DMS153 treated with DMSO at 0.1 percent for 48 hours (cell line): Measurements from ENCODE around the gene EEIG1.

ENCODE experiments used
- DNase-seq: peaks from one replicate; lab custom pipeline; 2025; ENCODE audit not compliant: unreplicated experiment; lab: John Stamatoyannopoulos, UW

The EEIG1 gene

DNA sequence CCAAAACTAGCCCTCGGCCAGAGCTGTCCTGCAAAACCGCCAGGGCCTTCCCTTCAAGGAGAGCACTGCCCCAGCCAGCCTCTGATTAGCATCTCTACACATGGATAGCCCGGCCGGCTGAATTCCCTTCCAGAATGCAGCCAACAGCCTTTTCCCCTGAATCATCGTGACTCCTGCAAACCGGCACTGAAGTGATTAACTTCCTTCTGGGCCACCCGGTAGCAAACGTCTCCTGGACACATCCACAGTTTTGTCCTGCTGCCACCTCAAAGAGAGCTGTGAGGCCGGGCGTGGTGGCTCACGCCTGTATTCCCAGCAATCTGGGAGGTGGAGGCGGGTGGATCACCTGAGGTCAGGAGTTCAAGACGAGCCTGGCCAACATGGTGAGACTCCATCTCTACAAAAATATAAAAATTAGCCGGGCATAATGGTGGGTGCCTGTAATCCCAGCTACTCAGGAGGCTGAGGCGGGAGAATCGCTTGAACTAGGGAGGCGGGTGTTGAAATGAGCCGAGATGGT, 21.1 kb upstream of the EEIG1 start:
- DNase-seq: no peak

DNA sequence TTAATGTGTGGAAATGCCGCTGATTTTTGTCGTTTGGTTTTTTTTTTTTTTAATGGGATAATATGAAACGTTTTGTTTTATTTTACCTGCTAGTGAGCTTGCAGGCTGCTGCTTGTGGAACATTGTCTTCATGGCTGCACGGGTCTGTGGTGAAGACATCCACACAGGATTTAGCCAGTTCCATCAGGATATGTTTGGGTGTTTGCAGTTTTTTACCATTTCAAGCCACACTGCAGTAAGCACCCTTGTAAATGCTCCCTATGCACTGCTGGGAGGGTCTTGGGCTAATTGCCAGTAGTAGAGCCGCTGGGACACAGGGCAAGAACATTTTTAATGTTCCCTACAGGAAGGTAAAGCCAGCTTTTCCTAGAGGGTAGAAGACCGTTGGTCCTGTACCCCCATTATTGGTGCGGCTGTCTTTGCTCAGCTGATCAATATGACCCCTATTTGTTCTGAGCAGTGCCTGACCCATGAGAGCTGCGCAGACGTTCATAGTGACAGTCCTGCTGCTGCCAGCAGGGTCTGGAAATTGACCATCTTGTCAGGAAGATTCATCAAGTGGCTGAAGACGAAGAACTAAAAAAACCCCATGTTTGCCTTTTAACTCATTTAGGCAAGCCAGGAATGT, 20.5 kb upstream of the EEIG1 start:
- DNase-seq: no peak

DNA sequence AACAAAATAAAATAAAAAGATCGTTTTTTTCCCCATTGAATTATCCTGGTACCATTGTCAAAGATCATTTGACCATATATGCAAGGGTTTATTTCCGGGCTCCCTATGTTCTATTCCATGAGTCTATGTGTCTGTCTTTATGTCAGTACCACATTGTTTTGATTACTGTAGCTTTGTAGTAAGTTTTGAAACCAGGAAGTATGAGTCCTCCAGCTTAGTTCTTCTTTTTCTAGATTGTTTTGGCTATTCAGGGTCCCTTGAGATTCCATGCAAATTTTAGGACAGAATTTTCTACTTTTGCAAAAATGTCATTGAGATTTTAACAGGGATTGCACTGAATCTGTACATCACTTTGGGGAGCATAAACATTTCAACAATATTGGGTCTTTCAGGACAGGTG, 18.7 kb upstream of the EEIG1 start:
- DNase-seq: no peak

DNA sequence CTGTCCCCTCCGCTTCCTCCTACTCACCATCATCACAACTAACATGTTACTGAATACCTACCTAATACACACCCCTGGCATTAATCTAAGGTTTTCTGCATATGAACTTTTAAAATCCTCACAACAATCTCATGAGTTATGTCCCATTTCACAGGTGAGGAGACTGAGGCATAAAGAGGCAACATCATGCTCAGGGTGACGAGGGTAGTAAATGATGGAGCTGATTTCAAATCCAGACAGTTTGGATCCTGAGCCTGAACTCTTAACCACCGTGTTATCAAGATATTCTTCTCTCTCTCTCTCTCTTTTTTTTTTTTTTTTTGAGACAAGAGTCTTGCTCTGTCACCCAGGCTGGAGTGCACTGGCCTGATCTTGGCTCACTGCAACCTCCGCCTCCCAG, 12.9 kb upstream of the EEIG1 start:
- DNase-seq: no peak

DNA sequence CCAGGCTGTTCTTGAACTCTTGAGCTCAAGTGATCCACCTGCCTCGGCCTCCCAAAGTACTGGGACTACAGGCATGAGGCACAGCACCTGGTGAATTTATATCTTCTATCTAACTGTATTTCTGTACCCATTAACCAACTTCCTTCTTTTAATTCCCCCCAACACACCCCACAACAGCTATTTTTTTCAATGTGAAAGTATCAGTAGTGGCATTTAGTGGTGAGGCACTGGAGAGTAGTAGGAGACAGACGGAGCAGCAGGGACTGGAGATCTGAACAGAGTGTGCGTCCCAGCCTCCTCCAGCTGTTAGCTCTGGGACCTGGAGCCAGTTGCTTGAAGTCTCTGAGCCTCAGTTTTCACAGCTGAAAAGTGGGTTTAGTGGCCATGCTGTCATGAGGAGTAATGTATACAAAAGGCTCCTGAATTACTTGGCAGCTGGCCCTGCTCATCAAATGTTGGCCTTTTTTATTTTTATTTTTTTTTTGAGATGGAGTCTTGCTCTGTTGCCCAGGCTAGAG, 11.0 kb upstream of the EEIG1 start:
- DNase-seq: no peak

DNA sequence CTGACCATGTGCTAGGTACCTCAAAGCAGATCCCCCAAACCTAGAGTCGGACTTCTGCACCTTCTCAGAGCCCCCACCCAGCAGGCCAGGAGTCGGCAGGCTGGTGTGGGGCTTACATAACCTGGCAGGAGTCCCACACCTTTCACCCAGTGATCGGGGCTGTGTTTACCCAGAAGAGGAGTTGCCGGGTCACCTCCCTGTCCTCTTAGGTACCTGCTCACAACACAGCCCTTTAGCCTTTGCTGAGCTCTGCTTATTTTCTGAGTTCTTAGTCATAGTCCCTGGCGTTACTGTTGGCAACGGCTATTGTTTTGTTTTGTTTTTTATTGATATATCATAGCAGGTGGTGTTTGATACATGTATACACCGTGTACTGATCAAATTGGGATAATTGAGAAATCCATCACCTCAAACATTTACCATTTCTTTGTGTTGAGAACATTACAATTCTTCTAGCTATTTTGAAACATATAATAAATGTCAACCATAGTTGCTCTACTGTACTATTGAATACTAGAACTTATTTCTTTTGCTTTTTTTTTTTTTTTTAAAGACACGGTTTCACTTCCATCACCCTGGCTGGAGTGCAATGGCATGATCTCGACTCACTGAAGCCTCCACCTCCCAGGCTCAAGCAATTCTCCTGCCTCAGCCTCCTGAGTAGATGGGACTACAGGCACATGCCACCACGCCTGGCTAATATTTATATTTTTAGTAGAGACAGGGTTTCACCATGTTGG, 10.4 kb upstream of the EEIG1 start:
- peak; percentile 81 for DNase-seq

DNA sequence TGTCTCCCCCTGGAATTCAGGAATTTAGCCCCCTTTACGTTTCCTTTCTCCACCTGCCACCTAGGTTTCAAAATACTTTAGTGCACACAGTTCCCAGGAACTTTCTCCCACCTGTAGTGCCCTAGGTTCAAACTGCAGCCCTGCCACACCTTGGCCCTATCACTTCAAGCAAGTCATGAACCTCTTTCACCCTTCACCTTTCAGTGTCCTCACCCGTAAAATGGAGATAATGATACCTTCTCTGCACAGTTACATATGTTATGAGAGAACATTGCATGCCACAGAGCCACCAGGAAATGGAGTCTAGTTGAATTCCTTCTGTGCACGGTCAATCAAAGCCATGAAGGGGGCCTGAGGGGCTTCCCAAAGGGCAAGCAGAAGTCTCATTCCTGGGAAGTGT, 9.8 kb upstream of the EEIG1 start:
- DNase-seq: no peak

DNA sequence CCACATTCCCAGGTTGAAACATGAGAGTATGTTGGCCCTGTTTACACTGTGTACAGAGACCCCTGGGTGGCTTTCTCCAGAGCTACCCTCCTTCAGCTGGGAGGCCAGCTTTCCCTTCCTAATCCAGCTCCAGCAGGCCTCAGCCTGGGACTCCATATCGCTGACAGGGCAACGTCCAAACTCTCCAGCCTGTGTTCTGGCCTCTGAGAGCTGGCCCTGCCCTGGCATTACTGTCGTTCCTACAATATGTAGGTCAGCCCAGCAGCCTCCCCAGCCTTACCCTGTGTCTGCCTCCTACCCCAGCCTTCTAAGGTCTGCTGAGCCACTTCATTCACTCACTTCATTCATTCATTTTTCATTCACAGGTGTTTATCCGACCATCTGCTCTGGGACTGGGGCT, 8.3 kb upstream of the EEIG1 start:
- no peak for DNase-seq

DNA sequence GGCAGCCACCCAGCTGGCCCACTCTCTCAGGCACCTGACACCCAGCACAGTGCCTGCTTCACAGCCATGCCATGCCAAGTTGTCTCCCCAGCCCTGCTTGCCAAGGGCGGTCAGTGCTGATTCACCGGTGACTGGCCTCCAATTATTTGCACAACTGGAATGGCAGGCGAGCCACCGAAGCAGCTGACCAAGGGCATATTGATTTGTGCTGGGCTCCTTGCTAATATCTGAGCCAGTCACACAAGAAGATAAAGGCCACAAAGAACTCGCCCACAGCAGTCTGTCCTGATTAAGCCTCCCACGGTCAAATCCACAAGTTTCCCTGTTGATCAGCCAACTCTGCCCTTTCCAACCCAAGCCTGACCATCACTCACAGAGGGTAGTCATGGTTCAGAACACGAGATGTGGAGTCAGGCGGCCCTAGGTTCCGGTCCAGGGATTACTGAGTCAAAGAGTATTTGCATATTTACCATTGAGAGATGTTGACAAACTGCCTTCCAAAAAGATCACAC, 6.4 kb upstream of the EEIG1 start:
- DNase-seq: no peak

DNA sequence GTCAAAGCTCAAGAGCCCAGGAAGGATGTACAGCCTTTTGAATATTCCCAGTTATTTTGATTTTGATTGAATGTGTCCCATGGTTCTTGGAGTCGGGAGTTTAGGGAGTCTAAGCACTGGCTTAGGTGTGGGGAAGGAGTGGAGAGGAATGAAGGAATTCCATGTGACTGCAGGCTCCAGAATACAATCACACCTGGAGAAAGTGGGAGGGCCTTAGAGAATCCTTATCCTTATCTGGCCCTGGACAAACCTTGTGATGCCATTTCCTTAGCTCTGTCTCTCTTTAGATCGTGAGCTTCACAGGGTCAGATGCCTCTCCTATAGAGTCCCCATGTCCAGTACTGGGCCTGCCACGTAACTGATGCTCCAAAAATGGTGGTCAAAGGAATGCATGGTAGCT, 4.2 kb upstream of the EEIG1 start:
- no peak for DNase-seq

DNA sequence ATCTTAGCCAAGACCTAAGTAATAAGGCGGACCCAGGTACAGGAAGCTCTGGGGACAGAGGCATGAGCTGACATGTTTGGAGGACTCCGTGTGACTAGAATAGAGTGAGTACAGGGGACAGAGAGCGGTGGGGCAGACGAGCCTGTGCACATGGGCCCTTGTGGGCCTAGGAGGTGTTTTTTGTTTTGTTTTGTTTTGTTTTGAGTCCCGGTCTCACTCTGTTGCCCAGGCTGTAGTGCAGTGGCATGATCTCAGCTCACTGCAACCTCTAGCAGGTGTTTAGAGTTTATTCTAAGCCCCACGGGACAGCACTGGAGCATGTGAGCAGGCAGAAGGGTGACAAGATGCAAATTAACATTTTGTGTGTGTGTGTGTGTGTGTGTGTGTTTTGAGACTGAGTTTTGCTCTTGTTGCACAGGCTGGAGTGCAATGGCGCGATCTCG, 3.1 kb upstream of the EEIG1 start:
- no peak for DNase-seq

DNA sequence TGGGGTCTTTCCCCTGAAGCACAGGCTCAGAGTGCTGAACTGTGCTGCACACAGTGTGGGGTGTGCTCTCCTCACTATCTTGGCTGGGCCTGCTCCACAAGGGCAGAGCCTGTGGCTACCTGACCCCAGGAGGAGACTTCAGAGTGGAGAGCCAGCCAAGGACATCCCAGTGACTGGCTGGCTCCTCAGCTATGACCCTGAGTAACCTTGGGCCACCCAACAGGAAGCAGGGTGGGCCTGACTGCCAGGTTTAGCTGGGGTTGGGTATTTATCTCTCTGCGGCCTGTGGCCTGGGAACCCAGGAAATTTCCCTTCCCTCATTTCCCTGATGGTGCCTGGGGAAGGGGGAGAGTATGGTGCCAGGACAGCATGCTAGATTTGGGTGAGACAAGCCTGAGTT, 2.1 kb upstream of the EEIG1 start:
- DNase-seq: no peak

DNA sequence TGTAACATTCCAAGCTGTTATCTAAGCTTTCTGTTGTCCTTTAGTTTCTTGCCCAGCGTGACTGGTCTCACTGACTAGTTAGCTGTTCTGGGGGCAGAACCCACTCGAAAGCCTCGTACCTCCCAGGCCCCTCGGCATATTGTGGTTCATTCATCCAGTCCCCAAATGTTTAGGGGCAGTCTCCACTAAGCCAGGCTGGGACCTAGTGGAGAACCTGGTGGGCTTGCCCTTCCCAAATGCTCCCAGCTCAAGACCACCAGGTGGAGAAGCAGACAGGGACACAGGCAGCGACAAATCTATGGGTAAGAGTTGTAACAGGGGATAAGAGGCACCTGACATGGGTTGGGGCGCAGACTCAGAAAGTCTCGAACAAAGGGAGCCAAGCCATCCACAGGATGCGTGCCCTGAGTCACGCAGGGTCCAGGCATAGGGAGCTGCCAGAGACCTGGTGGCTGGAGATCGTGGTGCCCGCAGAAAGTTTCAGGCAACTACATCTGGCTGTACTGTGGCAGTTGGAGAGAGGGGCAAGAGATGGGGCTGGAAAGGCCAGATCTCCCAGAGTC, 851 bp upstream of the EEIG1 start:
- DNase-seq: no peak

DNA sequence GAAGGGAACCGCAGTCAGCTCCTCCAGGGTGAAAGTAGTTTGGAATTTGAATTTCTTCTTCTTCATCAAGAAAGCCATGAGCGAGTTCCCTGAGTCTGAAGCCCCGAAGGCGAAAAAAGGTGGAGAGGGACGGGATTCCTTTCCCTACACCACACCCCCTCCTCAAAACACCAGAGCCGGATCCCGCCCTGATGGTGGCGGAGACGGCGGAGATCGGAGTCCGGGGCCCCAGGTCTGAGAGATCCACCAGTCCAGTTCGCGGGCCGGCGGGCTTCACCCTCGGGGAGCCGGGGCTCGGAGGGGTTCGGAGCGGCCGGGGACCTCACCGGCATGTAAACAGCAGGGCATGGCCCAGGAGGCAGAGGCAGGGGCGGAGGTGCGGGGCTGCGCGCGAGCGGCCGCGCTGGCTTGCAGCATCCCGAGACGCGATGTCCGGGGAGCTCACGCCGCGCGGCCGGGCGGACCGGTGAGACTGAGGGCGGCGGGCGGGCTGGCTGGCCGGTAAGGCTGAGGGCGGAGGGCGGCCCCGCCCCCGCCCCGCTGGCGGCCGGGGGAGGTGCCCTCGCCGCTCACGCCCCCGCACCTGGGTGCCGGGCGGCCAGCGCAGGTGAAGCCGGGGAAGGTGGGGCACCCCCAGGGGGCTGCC, 606 bp downstream of the EEIG1 start:
- DNase-seq: no peak

DNA sequence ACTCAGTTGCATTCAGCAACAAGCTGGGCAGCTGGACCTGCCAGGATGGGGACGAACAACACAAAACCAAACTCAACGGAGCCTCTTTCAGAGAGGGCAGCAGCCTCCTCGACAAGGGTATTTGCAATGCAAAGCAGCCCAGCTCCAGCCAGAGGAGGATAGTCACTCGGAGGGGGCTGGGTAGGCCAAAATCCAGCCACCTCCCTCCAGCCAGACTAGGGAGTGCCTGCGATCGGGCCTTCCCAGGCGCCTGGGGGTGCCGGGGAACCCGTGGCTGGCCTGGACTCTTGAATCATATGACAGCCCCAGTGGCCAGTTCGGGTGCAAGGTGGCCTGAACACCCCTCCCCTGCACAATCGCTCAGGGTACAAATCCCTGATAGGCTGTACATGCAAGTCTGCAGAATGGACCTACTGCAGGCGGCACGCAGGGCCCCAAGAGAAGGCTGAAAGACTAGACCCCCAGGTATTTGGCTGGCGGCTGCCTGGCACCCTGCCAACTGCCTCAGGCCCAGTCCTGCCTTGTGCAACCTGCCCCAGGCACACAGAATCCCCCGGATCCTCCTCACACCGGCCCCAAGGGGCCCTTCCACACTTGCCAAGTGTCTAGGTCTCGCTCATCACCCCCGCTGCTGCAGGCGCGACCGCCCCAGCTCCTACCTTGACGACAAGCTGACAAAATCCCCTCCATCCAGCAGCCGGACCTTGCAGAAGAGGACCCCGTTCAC, 1.3 kb downstream of the EEIG1 start:
- no peak for DNase-seq

DNA sequence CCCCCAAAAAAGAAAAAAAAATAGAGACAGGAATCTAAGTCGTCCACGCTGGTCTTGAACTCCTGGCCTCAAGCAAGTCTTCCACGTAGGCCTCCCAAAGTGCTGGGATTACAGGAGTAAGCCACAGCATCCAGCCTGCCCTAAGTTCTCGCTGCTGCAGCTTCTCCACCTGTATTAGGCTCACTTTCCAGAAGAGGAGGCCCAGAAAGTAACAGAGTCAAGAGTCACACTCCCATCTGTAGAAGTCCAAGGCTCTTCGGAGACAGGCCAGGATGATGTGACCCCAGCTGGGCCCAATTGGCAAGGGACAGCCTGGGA, 1.8 kb downstream of the EEIG1 start:
- DNase-seq: no peak

DNA sequence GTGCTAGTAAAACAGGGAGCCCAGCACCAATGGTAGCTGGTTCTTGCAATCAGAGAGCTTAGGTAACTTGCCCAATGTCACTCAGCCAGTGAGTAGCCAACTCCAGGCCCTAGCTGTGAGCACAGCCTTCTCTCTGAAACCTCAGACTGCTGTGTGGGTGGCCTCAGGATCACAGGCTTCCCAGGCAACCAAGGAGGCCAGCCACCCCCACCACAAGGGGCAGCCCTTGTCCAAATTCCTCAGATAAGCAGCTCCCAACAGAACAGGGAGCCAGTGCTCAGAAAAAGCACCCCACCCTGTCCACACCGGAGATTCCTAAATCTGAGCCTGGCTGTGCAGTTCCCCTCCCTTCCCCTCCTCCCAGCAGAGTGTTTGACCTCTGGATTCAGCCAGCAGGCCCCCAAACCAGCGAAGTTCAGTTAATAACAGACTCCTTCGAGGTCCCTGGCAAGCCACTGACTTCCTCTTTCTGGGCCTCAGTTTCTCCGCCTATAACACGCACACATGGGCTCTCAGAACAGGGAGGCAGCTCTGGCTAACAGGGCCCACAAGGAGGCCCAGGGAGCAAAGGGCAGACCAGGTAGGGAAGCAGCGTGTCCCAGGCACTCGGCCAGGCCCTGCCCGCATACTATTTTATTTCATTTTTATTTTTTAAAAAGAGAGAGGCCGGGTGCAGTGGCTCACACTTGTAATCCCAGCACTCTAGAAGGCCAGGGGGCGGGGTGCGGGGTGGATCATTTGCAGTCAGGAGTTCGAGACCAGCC, 2.7 kb downstream of the EEIG1 start:
- no peak for DNase-seq

DNA sequence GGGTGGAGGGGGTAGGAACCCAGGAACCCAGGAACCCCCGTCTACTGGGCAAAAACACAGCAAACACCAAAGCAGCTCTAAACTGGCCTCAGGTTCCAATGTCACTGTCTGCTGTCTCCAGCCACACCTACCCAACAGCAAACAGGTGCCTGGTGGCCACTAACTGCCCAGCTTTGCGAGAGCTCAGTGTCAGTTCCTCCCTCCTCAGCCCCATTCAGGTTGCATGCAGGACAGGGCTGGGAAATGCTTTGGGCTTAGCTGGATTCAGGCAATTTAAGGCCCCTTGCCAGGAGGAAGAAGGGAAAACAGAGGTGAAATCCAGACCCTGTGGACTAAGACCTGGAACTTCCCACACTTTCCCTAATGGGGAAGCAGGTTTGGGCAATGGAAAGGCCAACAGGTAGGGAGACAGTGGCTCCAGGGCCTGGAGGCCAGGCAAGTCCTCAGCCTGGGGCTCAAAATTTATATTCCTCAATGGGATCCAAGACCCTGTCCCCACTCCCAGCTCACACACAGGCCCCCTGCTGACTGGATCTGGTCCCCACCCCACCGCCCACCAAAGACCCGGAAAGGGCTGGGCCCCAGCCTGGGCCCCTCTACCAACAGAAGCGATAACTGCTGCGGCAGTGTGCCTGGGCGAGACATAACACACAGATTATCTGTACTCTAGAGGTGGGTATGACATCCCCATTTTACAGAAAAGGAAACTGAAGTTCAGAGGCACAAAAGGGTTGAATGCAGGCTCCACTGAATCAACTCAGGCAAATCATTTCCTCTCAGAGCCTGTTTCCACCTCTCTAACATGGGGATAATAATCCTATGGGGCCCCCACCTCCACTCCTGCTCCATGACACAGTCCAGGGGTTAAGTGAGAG, 3.5 kb downstream of the EEIG1 start:
- no peak for DNase-seq

DNA sequence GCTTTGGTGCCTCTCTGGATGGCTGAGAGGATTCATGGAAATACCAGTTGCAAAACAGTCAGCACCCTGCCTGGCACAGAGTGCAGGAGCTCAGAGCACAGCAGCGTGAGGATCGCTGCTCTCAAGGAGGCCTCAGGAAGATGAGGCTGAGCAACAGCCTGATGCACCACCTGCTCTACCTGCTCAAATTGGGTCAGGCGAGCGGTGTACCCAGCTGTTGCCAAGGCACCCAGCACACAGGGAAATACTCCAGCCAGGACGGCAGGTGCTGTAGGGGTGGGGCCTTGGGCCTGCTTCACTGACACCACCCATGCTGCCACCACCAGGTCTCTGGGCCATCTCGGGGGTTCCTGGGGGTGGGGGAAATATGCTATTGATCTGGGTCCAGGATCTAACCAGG, 4.3 kb downstream of the EEIG1 start:
- DNase-seq: peak; percentile 41
